HepG2 (cell line): ENCODE data around the gene NOL4L. TPM values are rescaled to one million over a fixed set of nuclear protein-coding genes. Genes with fewer than 3 reads are reported as not detected.
A peak's percentile ranks its signal among the peaks of the same experiment; 100 is the strongest.

Experiments
- AFF4 ChIP-seq: sonication (generic); formaldehyde crosslinking; IDR thresholded peaks from 2 replicates; pipeline ENCODE4 v1.4.0; 2020; ENCODE audit warnings: missing genetic modification reagents
- MAZ ChIP-seq, 2 experiments: sonication (generic) in 1 of 2; formaldehyde crosslinking in 1 of 2; IDR thresholded peaks; 2 replicates each; pipeline versions ENCODE4 v1.5.0 to v1.6.1; 2012 to 2020; ENCODE audit warnings: low read depth in 2 of 2, mild to moderate bottlenecking in 2 of 2, borderline replicate concordance in 1 of 2, improper control_type of control experiment in 1 of 2, low read length in 1 of 2, missing genetic modification reagents in 1 of 2, moderate library complexity in 1 of 2
- NFAT5 ChIP-seq: sonication (generic); formaldehyde crosslinking; IDR thresholded peaks from 2 replicates; pipeline ENCODE4 v1.4.0; 2020; ENCODE audit warnings: missing genetic modification reagents
- TRAFD1 ChIP-seq: sonication (generic); formaldehyde crosslinking; IDR thresholded peaks from 2 replicates; pipeline ENCODE4 v1.5.1; 2020; ENCODE audit warnings: missing genetic modification reagents, mild to moderate bottlenecking, borderline replicate concordance
- XBP1 ChIP-seq: sonication (generic); formaldehyde crosslinking; IDR thresholded peaks from 2 replicates; pipeline ENCODE4 v1.5.0; 2020; ENCODE audit warnings: missing genetic modification reagents
- ZFP91 ChIP-seq: sonication (generic); formaldehyde crosslinking; IDR thresholded peaks from 2 replicates; pipeline ENCODE4 v1.9.0; 2022; ENCODE audit warnings: missing genetic modification reagents, mild to moderate bottlenecking, borderline replicate concordance
- ZNF160 ChIP-seq: sonication (generic); formaldehyde crosslinking; IDR thresholded peaks from 2 replicates; pipeline ENCODE4 v1.8.0; 2022; ENCODE audit warnings: mild to moderate bottlenecking, inconsistent platforms, missing genetic modification reagents
- polyA plus RNA-seq, 8 experiments: library from polyadenylated mRNA; depleted of rRNA in 3 of 8; stranded (reverse) in 7 of 8; unstranded in 1 of 8; fragments of >200 nt; fragmentation: Illumina TruSeq in 4 of 8; extraction: Trizol in 4 of 8; gene quantifications; 2 replicates each; pipeline versions ENCODE4 v1.2.1 to v1.2.3, GENCODE V29; 2011 to 2016; ENCODE audit warnings: low read depth in 4 of 8, missing spikeins in 1 of 8, mixed read lengths in 1 of 8; ENCODE audit not compliant: insufficient read depth in 1 of 8
- total RNA-seq, 5 experiments: library from RNA; depleted of rRNA; stranded (reverse); fragments of >200 nt; fragmentation: Illumina TruSeq; extraction: Trizol; gene quantifications; 2 replicates each; pipeline ENCODE4 v1.2.3, GENCODE V29; 2016; ENCODE audit warnings: low read depth in 1 of 5

NOL4L gene
- total and polyA plus RNA-seq, 2 of the 13 experiments (the other 11 are each of a cell fraction or from before 2014, with no cell fraction given), result 16.6 to 35.4 TPM

GRCh38 chr20:32483351-32484224 is 101.5 kb downstream of the NOL4L start (continued):
- TF ChIP-seq ZFP91 (CRISPR knock-in tag), result peak; percentile 98
- peak; percentile 52 for TF ChIP-seq ZNF160 (CRISPR knock-in tag)
- TF ChIP-seq TRAFD1 (CRISPR knock-in tag), result no peak
- TF ChIP-seq AFF4 (CRISPR knock-in tag), result 0 out of 2 replicates have a peak, but pooled peaks have one; percentile 80
- TF ChIP-seq XBP1 (CRISPR knock-in tag), result no peak
- TF ChIP-seq NFAT5 (CRISPR knock-in tag), result peak; percentile 66
- TF ChIP-seq MAZ (IDR thresholded peaks at IDR 0.05; ENCODE audit: borderline replicate concordance, low read depth, low read length), result peak; percentile 86
- peak; percentile 47; the same call in 1 of the 2 replicates for TF ChIP-seq MAZ (CRISPR knock-in tag; IDR thresholded peaks at IDR 0.05; ENCODE audit: low read depth)
